Liver (tissue), 9 donors: ENCODE data around the gene ZNF552. TPM values are rescaled to one million over a fixed set of nuclear protein-coding genes. Genes with fewer than 3 reads are reported as not detected.

Experiments used
- DNase-seq: peaks from one replicate; pipeline ENCODE4 v3.0.0-alpha.2; 2017; ENCODE audit warnings: low spot score
- H3K27ac ChIP-seq, 2 donors: one replicate each; pipeline ENCODE4 v1.7.0; 2013; ENCODE audit warnings: inconsistent platforms in 2 of 2, low read length in 2 of 2, control low read depth in 1 of 2, low read depth in 1 of 2, mild to moderate bottlenecking in 1 of 2
- H3K27me3 ChIP-seq, 4 donors: one replicate each; pipeline versions ENCODE4 v1.6.1 to v1.7.0; 2013; ENCODE audit warnings: low read length in 3 of 4, inconsistent platforms in 1 of 4, mild to moderate bottlenecking in 1 of 4, moderate library complexity in 1 of 4; ENCODE audit not compliant: control insufficient read depth in 4 of 4, insufficient read depth in 4 of 4
- H3K36me3 ChIP-seq, 4 donors: one replicate each; pipeline versions ENCODE4 v1.6.1 to v1.7.0; 2013; ENCODE audit warnings: low read length in 3 of 4, mild to moderate bottlenecking in 3 of 4, low read depth in 1 of 4, moderate library complexity in 1 of 4; ENCODE audit not compliant: control insufficient read depth in 4 of 4, insufficient read depth in 3 of 4
- H3K4me1 ChIP-seq, 4 donors: one replicate each; pipeline versions ENCODE4 v1.6.1 to v1.7.0; 2013; ENCODE audit warnings: low read length in 3 of 4, mild to moderate bottlenecking in 3 of 4, moderate library complexity in 1 of 4; ENCODE audit not compliant: control insufficient read depth in 4 of 4, insufficient read depth in 4 of 4
- H3K4me3 ChIP-seq, 3 donors: one replicate each; pipeline versions ENCODE4 v1.6.1 to v1.7.0; 2013; ENCODE audit warnings: low read length in 3 of 3, control low read depth in 1 of 3, low read depth in 1 of 3, mild to moderate bottlenecking in 1 of 3
- H3K9ac ChIP-seq, 2 donors: one replicate each; pipeline ENCODE4 v1.7.0; 2013; ENCODE audit warnings: low read length in 2 of 2, mild to moderate bottlenecking in 2 of 2, moderate library complexity in 2 of 2, control low read depth in 1 of 2, low read depth in 1 of 2
- H3K9me3 ChIP-seq, 4 donors: one replicate each; pipeline versions ENCODE4 v1.6.1 to v1.7.0; 2013; ENCODE audit warnings: low read length in 3 of 4; ENCODE audit not compliant: control insufficient read depth in 4 of 4
- ATF3 ChIP-seq: IDR thresholded peaks from 2 replicates; pipeline ENCODE4 v1.6.1; 2016; ENCODE audit warnings: antibody characterized with exemption
- EGR1 ChIP-seq, 2 donors: IDR thresholded peaks; 2 replicates each; pipeline ENCODE4 v1.6.1; 2016 to 2018; ENCODE audit warnings: antibody characterized with exemption in 2 of 2, low read depth in 2 of 2
- FOXA1 ChIP-seq: IDR thresholded peaks from 2 replicates; pipeline ENCODE4 v1.6.1; 2016; ENCODE audit warnings: antibody characterized with exemption
- FOXA2 ChIP-seq: IDR thresholded peaks from 2 replicates; pipeline ENCODE4 v1.6.1; 2016; ENCODE audit warnings: antibody characterized with exemption
- HNF4A ChIP-seq, 2 donors: conservative IDR thresholded peaks; 2 replicates each; pipeline ENCODE4 v1.6.1; 2016; ENCODE audit warnings: antibody characterized with exemption in 2 of 2, mild to moderate bottlenecking in 2 of 2
- HNF4G ChIP-seq: IDR thresholded peaks from 2 replicates; pipeline ENCODE4 v1.6.1; 2016; ENCODE audit warnings: antibody characterized with exemption
- JUND ChIP-seq, 2 donors: IDR thresholded peaks; 2 replicates each; pipeline ENCODE4 v1.6.1; 2016; ENCODE audit warnings: antibody characterized with exemption in 2 of 2
- NR2F2 ChIP-seq: IDR thresholded peaks from 2 replicates; pipeline ENCODE4 v1.6.1; 2016; ENCODE audit warnings: antibody characterized with exemption
- RAD21 ChIP-seq, 2 donors: IDR thresholded peaks; 2 replicates each; pipeline ENCODE4 v1.6.1; 2016; ENCODE audit warnings: antibody characterized with exemption in 2 of 2, mild to moderate bottlenecking in 2 of 2
- RXRA ChIP-seq, 2 donors: IDR thresholded peaks; 2 replicates each; pipeline ENCODE4 v1.6.1; 2017 to 2018; ENCODE audit warnings: antibody characterized with exemption in 2 of 2, mild to moderate bottlenecking in 1 of 2
- SP1 ChIP-seq: IDR thresholded peaks from 2 replicates; pipeline ENCODE4 v1.6.1; 2018; ENCODE audit warnings: antibody characterized with exemption, mild to moderate bottlenecking
- TAF1 ChIP-seq: conservative IDR thresholded peaks from 2 replicates; pipeline ENCODE4 v1.6.1; 2016; ENCODE audit warnings: antibody characterized with exemption, mild to moderate bottlenecking
- YY1 ChIP-seq: IDR thresholded peaks from 2 replicates; pipeline ENCODE4 v1.6.1; 2016; ENCODE audit warnings: antibody characterized with exemption, mild to moderate bottlenecking
- ZBTB33 ChIP-seq: IDR thresholded peaks from 2 replicates; pipeline ENCODE4 v1.6.1; 2016; ENCODE audit warnings: antibody characterized with exemption
- WGBS: extraction: QIAGEN DNeasy Blood & Tissue Kit; methylation state at CpG from one replicate; pipeline ENCODE4 v1.1.7; 2013; 5-methylcytosine and 5-hydroxymethylcytosine counted together
- polyA plus RNA-seq, 2 donors: library from polyadenylated mRNA; stranded (reverse) in 1 of 2; unstranded in 1 of 2; fragments of 200-250 nt in 1 of 2; fragments of >200 nt in 1 of 2; fragmentation: Nextera tagmentation in 1 of 2; extraction: Ambion mirVana in 1 of 2; gene quantifications; one replicate each; pipeline versions ENCODE4 v1.2.1 to v1.2.3, GENCODE V29; 2013 to 2015
- total RNA-seq, 2 donors: library from RNA; depleted of rRNA; stranded (reverse); fragments of >200 nt; gene quantifications; one replicate each; pipeline ENCODE4 v1.2.3, GENCODE V29; 2014
- TF ChIP-seq, protein P1 (sequence below): IDR thresholded peaks from 2 replicates; pipeline ENCODE4 v1.6.1; 2016; ENCODE audit warnings: antibody characterized with exemption, mild to moderate bottlenecking
- TF ChIP-seq, protein P2 (sequence below): fragments of 150-350 bp; IDR thresholded peaks from 2 replicates; pipeline ENCODE4 v1.5.1; 2017; ENCODE audit warnings: improper control_type of control experiment, low read depth, low read length; ENCODE audit not compliant: missing input control
- TF ChIP-seq, protein P3 (sequence below): IDR thresholded peaks from 2 replicates; pipeline ENCODE4 v1.6.1; 2016; ENCODE audit warnings: antibody characterized with exemption
- donor health status: healthy.
- donor health status: healthy.
- donor health status: healthy.
- donor health status: healthy.
- donor health status: healthy.

The ZNF552 gene
- total and polyA plus RNA-seq, 4 donors = 3.1 to 16.1 (median 5.4) TPM

DNA sequence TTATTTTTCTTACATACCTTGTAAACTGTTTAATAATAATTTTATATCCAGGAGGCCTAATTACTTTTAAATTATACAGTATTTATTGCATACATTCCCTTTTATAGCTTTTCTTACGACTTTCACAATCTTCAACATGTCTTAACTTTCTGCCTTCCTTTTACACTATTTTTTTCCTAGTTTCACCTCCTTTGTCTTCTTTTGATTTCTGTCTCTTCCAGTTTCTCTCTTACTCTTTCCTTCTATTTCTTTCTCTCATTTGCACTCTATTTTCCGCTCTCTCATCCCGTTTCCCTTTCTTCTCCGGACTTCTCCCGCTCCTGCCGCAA is 11.5 kb downstream of the ZNF552 start:
- DNase-seq = no peak
- peak overlapping the region; percentile 56 to 72 (median 60) for H3K4me3 ChIP-seq
- H3K27me3 ChIP-seq = no peaks in the 10 kb centered on the region
- peaks cover 7 to 17% (median 11%) of the 10 kb centered on the region in 4 donors for H3K4me1 ChIP-seq
- WGBS = 4% methylated on average over 6 of the region's 6 CpGs
- H3K9ac ChIP-seq = peak overlapping the region; percentile 20 to 54
- TF ChIP-seq HNF4A (conservative IDR thresholded peaks at IDR 0.05) (no peak), YY1 (no peak), JUND (IDR thresholded peaks at IDR 0.05) (no peak)
- TF ChIP-seq, protein P1, sequence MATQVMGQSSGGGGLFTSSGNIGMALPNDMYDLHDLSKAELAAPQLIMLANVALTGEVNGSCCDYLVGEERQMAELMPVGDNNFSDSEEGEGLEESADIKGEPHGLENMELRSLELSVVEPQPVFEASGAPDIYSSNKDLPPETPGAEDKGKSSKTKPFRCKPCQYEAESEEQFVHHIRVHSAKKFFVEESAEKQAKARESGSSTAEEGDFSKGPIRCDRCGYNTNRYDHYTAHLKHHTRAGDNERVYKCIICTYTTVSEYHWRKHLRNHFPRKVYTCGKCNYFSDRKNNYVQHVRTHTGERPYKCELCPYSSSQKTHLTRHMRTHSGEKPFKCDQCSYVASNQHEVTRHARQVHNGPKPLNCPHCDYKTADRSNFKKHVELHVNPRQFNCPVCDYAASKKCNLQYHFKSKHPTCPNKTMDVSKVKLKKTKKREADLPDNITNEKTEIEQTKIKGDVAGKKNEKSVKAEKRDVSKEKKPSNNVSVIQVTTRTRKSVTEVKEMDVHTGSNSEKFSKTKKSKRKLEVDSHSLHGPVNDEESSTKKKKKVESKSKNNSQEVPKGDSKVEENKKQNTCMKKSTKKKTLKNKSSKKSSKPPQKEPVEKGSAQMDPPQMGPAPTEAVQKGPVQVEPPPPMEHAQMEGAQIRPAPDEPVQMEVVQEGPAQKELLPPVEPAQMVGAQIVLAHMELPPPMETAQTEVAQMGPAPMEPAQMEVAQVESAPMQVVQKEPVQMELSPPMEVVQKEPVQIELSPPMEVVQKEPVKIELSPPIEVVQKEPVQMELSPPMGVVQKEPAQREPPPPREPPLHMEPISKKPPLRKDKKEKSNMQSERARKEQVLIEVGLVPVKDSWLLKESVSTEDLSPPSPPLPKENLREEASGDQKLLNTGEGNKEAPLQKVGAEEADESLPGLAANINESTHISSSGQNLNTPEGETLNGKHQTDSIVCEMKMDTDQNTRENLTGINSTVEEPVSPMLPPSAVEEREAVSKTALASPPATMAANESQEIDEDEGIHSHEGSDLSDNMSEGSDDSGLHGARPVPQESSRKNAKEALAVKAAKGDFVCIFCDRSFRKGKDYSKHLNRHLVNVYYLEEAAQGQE = no peak
- H3K27ac ChIP-seq = peak overlapping the region; percentile 58 to 70
- peaks cover 0 to 13% (median 7%) of the 10 kb centered on the region in 4 donors for H3K36me3 ChIP-seq
- H3K9me3 ChIP-seq = no peaks in the 10 kb centered on the region

GRCh38 chr19:57802269-57802668 is 12.4 kb downstream of the ZNF552 start:
- no peak overlapping the region for H3K9ac ChIP-seq
- H3K4me1 ChIP-seq = peaks cover 7 to 17% (median 12%) of the 10 kb centered on the region in 4 donors
- H3K4me3 ChIP-seq = no peak overlapping the region
- no peaks in the 10 kb centered on the region for H3K27me3 ChIP-seq
- 92% methylated on average over 4 of the region's 4 CpGs for WGBS
- no peak for DNase-seq
- TF ChIP-seq RAD21 (IDR thresholded peaks at IDR 0.05) (no peak), TAF1 (no peak), FOXA2 (no peak), YY1 (no peak), JUND (IDR thresholded peaks at IDR 0.05) (no peak), RXRA (IDR thresholded peaks at IDR 0.05) (no peak)
- H3K36me3 ChIP-seq = peaks cover 0 to 5% (median 3%) of the 10 kb centered on the region in 4 donors
- H3K9me3 ChIP-seq = no peaks in the 10 kb centered on the region
- H3K27ac ChIP-seq = no peak overlapping the region

GRCh38 chr19:57800696-57801095 is 14.0 kb downstream of the ZNF552 start:
- H3K9ac ChIP-seq = no peak overlapping the region
- no peak overlapping the region for H3K4me3 ChIP-seq
- H3K36me3 ChIP-seq = peaks cover 0 to 11% (median 7%) of the 10 kb centered on the region in 4 donors
- H3K27me3 ChIP-seq = no peaks in the 10 kb centered on the region
- no peak for DNase-seq
- H3K4me1 ChIP-seq = peaks cover 7 to 16% (median 12%) of the 10 kb centered on the region in 4 donors
- no peaks in the 10 kb centered on the region for H3K9me3 ChIP-seq
- no peak overlapping the region for H3K27ac ChIP-seq
- 92% methylated on average over 5 of the region's 5 CpGs for WGBS
- TF ChIP-seq TAF1 (no peak), JUND (IDR thresholded peaks at IDR 0.05) (no peak), ATF3 (no peak), EGR1 (IDR thresholded peaks at IDR 0.05; ENCODE audit: low read depth in 2 of 2) (no peak), RAD21 (IDR thresholded peaks at IDR 0.05) (no peak), RXRA (IDR thresholded peaks at IDR 0.05) (no peak), FOXA1 (no peak), YY1 (no peak), SP1 (no peak), FOXA2 (no peak), ZBTB33 (no peak), HNF4G (no peak), NR2F2 (no peak), HNF4A (conservative IDR thresholded peaks at IDR 0.05) (no peak)
- TF ChIP-seq, protein P2, sequence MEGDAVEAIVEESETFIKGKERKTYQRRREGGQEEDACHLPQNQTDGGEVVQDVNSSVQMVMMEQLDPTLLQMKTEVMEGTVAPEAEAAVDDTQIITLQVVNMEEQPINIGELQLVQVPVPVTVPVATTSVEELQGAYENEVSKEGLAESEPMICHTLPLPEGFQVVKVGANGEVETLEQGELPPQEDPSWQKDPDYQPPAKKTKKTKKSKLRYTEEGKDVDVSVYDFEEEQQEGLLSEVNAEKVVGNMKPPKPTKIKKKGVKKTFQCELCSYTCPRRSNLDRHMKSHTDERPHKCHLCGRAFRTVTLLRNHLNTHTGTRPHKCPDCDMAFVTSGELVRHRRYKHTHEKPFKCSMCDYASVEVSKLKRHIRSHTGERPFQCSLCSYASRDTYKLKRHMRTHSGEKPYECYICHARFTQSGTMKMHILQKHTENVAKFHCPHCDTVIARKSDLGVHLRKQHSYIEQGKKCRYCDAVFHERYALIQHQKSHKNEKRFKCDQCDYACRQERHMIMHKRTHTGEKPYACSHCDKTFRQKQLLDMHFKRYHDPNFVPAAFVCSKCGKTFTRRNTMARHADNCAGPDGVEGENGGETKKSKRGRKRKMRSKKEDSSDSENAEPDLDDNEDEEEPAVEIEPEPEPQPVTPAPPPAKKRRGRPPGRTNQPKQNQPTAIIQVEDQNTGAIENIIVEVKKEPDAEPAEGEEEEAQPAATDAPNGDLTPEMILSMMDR = no peak
- TF ChIP-seq, protein P1 = no peak
- TF ChIP-seq, protein P3, sequence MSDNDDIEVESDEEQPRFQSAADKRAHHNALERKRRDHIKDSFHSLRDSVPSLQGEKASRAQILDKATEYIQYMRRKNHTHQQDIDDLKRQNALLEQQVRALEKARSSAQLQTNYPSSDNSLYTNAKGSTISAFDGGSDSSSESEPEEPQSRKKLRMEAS = no peak
